GM19452 (cell line): ENCODE measurements around the gene SMARCB1.

Experiments
- ATAC-seq: cut with Tn5 transposase; IDR thresholded peaks from one replicate; pipeline ENCODE4 v1.9.1; 2021; ENCODE audit not compliant: unreplicated experiment

The SMARCB1 gene

GRCh38 chr22:23801238-23801821, 14.6 kb downstream of the SMARCB1 start:
- no peak for ATAC-seq

DNA sequence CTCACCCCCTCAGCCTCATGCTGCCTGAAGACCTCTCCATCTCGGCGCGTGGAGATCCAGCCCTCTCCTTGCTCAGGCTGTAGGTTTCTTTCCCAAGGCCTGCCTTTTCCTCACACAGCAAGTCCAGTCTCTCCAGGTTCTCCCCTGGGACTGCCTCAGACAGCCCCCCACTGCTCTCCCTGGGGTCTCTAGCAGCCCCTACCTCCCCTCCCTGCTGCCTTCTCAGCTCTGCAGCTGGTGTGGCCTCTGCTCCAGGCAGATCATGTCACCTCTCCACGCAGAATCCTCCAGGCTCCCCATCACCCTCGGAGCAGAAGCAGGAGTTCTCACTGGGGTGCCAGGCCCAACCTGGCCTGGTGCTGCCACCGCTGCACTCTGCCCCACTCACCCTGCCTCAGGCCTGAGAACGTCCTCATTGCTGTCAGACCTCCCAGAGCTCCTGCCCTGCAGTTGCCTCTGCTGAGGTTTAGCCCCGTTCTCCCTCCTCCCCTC, 15.2 kb downstream of the SMARCB1 start:
- ATAC-seq, result no peak

GRCh38 chr22:23803001-23803819, 16.4 kb downstream of the SMARCB1 start:
- no peak for ATAC-seq

GRCh38 chr22:23804781-23805291, 18.1 kb downstream of the SMARCB1 start:
- no peak for ATAC-seq

DNA sequence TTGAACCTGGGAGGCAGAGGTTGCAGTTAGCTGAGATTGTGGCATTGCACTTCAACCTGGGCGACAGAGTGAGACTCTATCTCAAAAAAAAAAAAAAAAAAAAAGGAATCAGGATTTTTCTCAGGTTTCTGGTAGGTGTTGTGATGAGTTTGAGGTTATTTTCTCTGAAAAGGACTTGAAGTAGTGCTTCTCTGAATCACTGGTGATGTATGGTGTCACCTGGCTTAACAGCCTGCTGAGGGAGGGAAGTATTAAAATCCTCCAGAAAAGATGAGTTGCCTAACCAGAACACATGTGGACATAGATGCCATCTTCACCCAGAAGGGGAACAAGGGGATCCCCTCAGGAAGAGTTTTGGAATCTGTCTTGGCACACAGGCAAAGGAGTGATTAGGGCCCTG, 20.1 kb downstream of the SMARCB1 start:
- no peak for ATAC-seq

- ATAC-seq, result no peak
Observed at GRCh38 chr22:23812378-23812777, 25.6 kb downstream of the SMARCB1 start.

DNA sequence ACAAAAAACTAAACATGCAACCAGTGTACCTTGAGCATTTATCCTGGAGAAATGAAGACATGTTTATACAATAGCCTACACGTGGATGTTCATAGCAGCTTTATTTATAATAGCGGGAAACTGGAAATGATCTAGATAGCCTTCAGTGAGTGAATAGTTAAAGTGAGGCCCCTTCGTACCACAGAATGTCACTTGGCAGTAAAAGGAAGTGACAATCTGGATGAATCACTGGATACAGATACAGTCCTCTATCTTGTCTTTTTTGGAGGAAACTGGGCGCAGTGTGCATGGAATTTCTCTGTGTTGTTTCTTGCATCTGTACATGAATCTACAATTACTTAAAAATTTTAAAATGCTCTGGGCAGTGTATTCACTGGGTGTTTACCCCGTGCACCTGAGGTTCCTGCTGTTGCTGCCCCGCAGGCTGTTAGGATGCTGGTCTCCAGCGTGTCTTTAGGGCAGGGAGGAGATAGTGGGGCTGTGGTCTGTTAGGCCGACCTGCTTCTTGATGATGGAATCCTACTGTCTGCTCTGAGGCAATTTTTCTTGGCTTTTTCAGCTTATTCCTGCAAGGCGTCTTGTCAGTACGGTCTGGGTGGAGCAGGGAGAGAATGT, 28.9 kb downstream of the SMARCB1 start:
- ATAC-seq, result no peak

- no peak for ATAC-seq
Observed at GRCh38 chr22:23816156-23816976, 29.6 kb downstream of the SMARCB1 start.

- no peak for ATAC-seq
Observed at GRCh38 chr22:23817146-23817545, 30.4 kb downstream of the SMARCB1 start.

DNA sequence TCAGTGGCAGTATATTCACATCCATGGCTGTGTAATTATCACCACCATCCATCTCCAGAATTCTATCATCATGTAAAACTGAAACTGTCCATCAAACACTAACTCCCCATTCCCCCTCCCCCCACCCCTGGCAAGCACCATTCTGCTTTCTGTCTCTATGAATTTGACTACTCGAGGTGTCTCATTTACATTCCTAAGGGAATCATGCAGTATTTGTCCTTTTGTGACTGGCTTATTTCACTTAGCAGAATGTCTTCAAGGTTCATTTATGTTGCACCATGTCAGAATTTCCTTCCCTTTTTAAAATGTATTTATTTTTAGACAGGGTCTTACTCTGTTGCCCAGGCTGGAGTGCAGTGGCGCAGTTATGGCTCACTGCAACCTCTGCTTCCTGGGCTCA, 31.8 kb downstream of the SMARCB1 start:
- ATAC-seq, result no peak

GRCh38 chr22:23820748-23821211, 34.0 kb downstream of the SMARCB1 start:
- ATAC-seq, result no peak

DNA sequence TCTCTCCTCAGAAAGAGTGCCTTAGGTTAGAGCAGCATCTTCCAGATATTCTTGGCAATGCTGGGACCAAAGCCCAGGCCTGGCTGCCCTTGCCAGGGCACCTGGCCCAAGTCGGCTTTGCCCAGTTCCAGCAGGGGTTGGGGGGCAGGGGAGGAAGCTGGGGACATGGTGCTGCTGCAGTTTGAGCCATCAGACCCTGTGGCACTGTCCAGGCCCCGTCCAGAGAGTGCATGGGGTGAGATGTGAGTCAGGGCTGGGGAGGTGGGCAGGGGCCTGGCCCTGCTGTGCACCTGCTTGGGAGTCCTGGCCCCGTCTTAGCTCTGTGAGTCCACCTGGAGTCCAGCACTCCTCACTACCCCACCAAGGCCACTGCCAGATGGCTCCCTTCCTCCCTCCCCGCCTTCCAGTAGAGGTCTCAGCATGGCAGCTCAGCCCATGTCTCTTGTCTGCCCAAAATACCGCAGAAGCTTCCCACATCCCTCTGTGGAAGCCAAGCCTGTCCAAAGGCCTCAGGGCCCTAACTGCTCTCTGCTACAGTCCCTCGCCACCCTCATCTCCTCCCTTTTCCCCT, 35.4 kb downstream of the SMARCB1 start:
- no peak for ATAC-seq

- ATAC-seq, result no peak
Observed at GRCh38 chr22:23823331-23823791, 36.6 kb downstream of the SMARCB1 start.

- no peak for ATAC-seq
Observed at GRCh38 chr22:23824476-23825245, 37.9 kb downstream of the SMARCB1 start.

GRCh38 chr22:23825246-23825905, 38.6 kb downstream of the SMARCB1 start:
- no peak for ATAC-seq

- no peak for ATAC-seq
Observed at GRCh38 chr22:23826510-23827350, 40.0 kb downstream of the SMARCB1 start.

GRCh38 chr22:23827351-23827995, 40.7 kb downstream of the SMARCB1 start:
- no peak for ATAC-seq
